Ovary (tissue), 9 donors: ENCODE results near the gene ALDH1B1. TPM values are rescaled to one million over a fixed set of nuclear protein-coding genes. Genes with fewer than 3 reads are reported as not detected.
"Not testable (repeated sequence)": the region's sequence is repeated elsewhere in the genome, so short reads cannot be mapped to it uniquely, and the experiment has no call there.

Experiments
- DNase-seq, 5 donors: peaks; one replicate each; pipeline ENCODE4 v3.0.0-alpha.2; 2019 to 2020
- H3K27ac ChIP-seq, 2 donors: fragments of 200-600 bp; one replicate each; pipeline versions ENCODE4 v1.5.1 to v1.8.0; 2019 to 2022
- H3K27me3 ChIP-seq: fragments of 200-600 bp; one replicate; pipeline ENCODE4 v1.8.0; 2022
- H3K36me3 ChIP-seq: fragments of 200-600 bp; sonication (generic); one replicate; pipeline ENCODE4 v1.5.1; 2019
- H3K4me1 ChIP-seq: one replicate; pipeline ENCODE4 v1.8.1; 2013; ENCODE audit warnings: mild to moderate bottlenecking, moderate library complexity; ENCODE audit not compliant: insufficient read depth
- H3K4me3 ChIP-seq: fragments of 200-600 bp; sonication (generic); one replicate; pipeline ENCODE4 v1.5.1; 2017
- H3K9me3 ChIP-seq, 2 donors: fragments of 200-600 bp in 1 of 2; sonication (generic) in 1 of 2; one replicate each; pipeline versions ENCODE4 v1.5.1 to v1.8.1; 2013 to 2019; ENCODE audit warnings: mild to moderate bottlenecking in 1 of 2, moderate library complexity in 1 of 2
- CTCF ChIP-seq, 3 donors: fragments of 450-650 bp in 2 of 3; fragments of 200-600 bp in 1 of 3; IDR thresholded peaks; one replicate each; pipeline versions ENCODE4 v1.5.1 to v1.8.0; 2016 to 2022; ENCODE audit warnings: antibody characterized with exemption in 3 of 3, mild to moderate bottlenecking in 1 of 3
- EP300 ChIP-seq: sonication (generic); formaldehyde crosslinking; IDR thresholded peaks from one replicate; pipeline ENCODE4 v1.6.1; 2017; ENCODE audit warnings: antibody characterized with exemption
- POLR2A ChIP-seq: fragments of 450-650 bp; IDR thresholded peaks from one replicate; pipeline ENCODE4 v1.6.1; 2017; ENCODE audit warnings: antibody characterized with exemption, mild to moderate bottlenecking, moderate library complexity
- WGBS, 3 donors: extraction: QIAGEN DNeasy Blood & Tissue Kit in 1 of 3; methylation state at CpG; one replicate each; pipeline versions ENCODE4 v1.1.5 to v1.1.7; 2013 to 2017; 5-methylcytosine and 5-hydroxymethylcytosine counted together
- intact Hi-C, 4 donors: fragments of 100-400 bp; cut with DNase I; formaldehyde crosslinking; loops; one replicate each; pipeline versions ENCODE4 v1.11.0 to v1.15.1; 2022 to 2023
- polyA plus RNA-seq, 2 donors: library from polyadenylated mRNA; stranded (reverse); fragments of 200-250 nt in 1 of 2; fragments of 350-450 nt in 1 of 2; fragmentation: Illumina TruSeq in 1 of 2; extraction: RNeasy Lipid Tissue Mini Kit (QIAGEN cat#74804) in 1 of 2; gene quantifications; one replicate each; pipeline ENCODE4 v1.2.3, GENCODE V29; 2013 to 2014
- total RNA-seq, 7 donors: library from RNA; depleted of rRNA in 2 of 7; stranded (reverse); fragments of >200 nt in 2 of 7; fragmentation: NEBNext Ultra II Directional in 3 of 7; extraction: Animal tissue kit (Norgen Biotek cat#: 25700) in 3 of 7; gene quantifications; one replicate each; pipeline versions ENCODE4 v1.1.0 to v1.2.4, GENCODE V29; 2016 to 2023
- donor health status: DM: no; HTN: no; CAD: no; lungs with moderate emphysema.
- donor health status: DM: no; HTN: no; CAD: no.
- donor health status: Bipolar disorder and iron deficiency.
- donor health status: DM: yes; HTN: yes; CAD: no.
- donor health status: DM: no; HTN: no; CAD: no.
- donor health status: DM: yes; HTN: yes; CAD: no.

The ALDH1B1 gene
- total and polyA plus RNA-seq, 9 donors, result 7.9 to 47.2 (median 24.3) TPM

GRCh38 chr9:38393128-38393796 is 760 bp downstream of the ALDH1B1 start:
- 1 to 3% (median 3%) methylated on average over 9 of the region's 9 CpGs for WGBS, 3 donors
- intact Hi-C loops, result loop anchor here in 1 of 4 donors (10.0 kb wide), 1 partner anchor 478 kb away; no protein-coding TSS in a partner anchor
- no peaks in the 10 kb centered on the region for H3K36me3 ChIP-seq
- TF ChIP-seq CTCF (IDR thresholded peaks at IDR 0.05), result no peak
- TF ChIP-seq POLR2A, result no peak
- TF ChIP-seq EP300, result no peak
- peaks cover 18% of the 10 kb centered on the region for H3K4me1 ChIP-seq
- peak overlapping the region; percentile 84 for H3K4me3 ChIP-seq
- H3K27ac ChIP-seq, result peak overlapping the region; percentile 50 to 76
- H3K9me3 ChIP-seq, result no peaks in the 10 kb centered on the region
- H3K27me3 ChIP-seq, result no peaks in the 10 kb centered on the region
- no peak for DNase-seq

GRCh38 chr9:38394416-38394815 is 1.9 kb downstream of the ALDH1B1 start:
- DNase-seq, result no peak
- no peak overlapping the region for H3K27ac ChIP-seq

GRCh38 chr9:38395653-38396370 is 3.3 kb downstream of the ALDH1B1 start:
- TF ChIP-seq EP300 (no peak), CTCF (IDR thresholded peaks at IDR 0.05) (no peak)
- Histone ChIP-seq H3K36me3 (no peaks in the 10 kb centered on the region), H3K27me3 (no peaks in the 10 kb centered on the region), H3K4me3 (no peak overlapping the region), H3K9me3 (no peaks in the 10 kb centered on the region), H3K27ac (no peak overlapping the region), H3K4me1 (peaks cover 9% of the 10 kb centered on the region)
- WGBS, 3 donors, result 93 to 96% (median 94%) methylated on average over 30 of the region's 30 CpGs
- intact Hi-C loops, result loop anchor here in 1 of 4 donors (10.0 kb wide), 1 partner anchor 481 kb away; no protein-coding TSS in a partner anchor
- no peak for DNase-seq

More at GRCh38 chr9:38394416-38394815, 1.9 kb downstream of the ALDH1B1 start:
- no peaks in the 10 kb centered on the region for H3K36me3 ChIP-seq
- no peaks in the 10 kb centered on the region for H3K27me3 ChIP-seq
- peaks cover 11% of the 10 kb centered on the region for H3K4me1 ChIP-seq
- 80 to 93% (median 88%) methylated on average over 9 of the region's 9 CpGs for WGBS, 3 donors
- no peaks in the 10 kb centered on the region for H3K9me3 ChIP-seq
- intact Hi-C loops, result loop anchor here in 1 of 4 donors (10.0 kb wide), 1 partner anchor 480 kb away; no protein-coding TSS in a partner anchor
- no peak for TF ChIP-seq CTCF (IDR thresholded peaks at IDR 0.05)
- TF ChIP-seq EP300, result no peak
- TF ChIP-seq POLR2A, result no peak
- no peak overlapping the region for H3K4me3 ChIP-seq

- Histone ChIP-seq H3K27ac (no peak overlapping the region), H3K4me3 (no peak overlapping the region), H3K36me3 (no peaks in the 10 kb centered on the region), H3K4me1 (peaks cover 7% of the 10 kb centered on the region), H3K9me3 (no peaks in the 10 kb centered on the region), H3K27me3 (no peaks in the 10 kb centered on the region)
- DNase-seq, result no peak
- WGBS, 3 donors, result 84 to 89% (median 88%) methylated on average over 10 of the region's 10 CpGs
- intact Hi-C loops, result loop anchor here in 1 of 4 donors (10.0 kb wide), 1 partner anchor 482 kb away; no protein-coding TSS in a partner anchor
- TF ChIP-seq EP300, result no peak
- TF ChIP-seq CTCF (IDR thresholded peaks at IDR 0.05), result no peak
- TF ChIP-seq POLR2A, result no peak
These were observed 3.8 kb downstream of the ALDH1B1 start for GRCh38 chr9:38396371-38396671.

GRCh38 chr9:38399191-38399590 is 6.7 kb downstream of the ALDH1B1 start:
- WGBS, 3 donors, result 93 to 100% (median 96%) methylated on average over 1 of the region's 1 CpG
- intact Hi-C loops, result loop anchor here in 1 of 4 donors (10.0 kb wide), 1 partner anchor 484 kb away; no protein-coding TSS in a partner anchor
- H3K9me3 ChIP-seq, H3K4me1 ChIP-seq, H3K4me3 ChIP-seq, DNase-seq, H3K27ac ChIP-seq, H3K27me3 ChIP-seq, H3K36me3 ChIP-seq: not testable (repeated sequence)
